ENCODE results near the gene HMGCL. TPM values are rescaled to one million over a fixed set of nuclear protein-coding genes. Genes with fewer than 3 reads are reported as not detected.

Gene HMGCL
- total and polyA plus RNA-seq, 2 of the 13 experiments (the other 11 are each of a cell fraction or from before 2014, with no cell fraction given) = 21.3 to 41.4 TPM

DNA sequence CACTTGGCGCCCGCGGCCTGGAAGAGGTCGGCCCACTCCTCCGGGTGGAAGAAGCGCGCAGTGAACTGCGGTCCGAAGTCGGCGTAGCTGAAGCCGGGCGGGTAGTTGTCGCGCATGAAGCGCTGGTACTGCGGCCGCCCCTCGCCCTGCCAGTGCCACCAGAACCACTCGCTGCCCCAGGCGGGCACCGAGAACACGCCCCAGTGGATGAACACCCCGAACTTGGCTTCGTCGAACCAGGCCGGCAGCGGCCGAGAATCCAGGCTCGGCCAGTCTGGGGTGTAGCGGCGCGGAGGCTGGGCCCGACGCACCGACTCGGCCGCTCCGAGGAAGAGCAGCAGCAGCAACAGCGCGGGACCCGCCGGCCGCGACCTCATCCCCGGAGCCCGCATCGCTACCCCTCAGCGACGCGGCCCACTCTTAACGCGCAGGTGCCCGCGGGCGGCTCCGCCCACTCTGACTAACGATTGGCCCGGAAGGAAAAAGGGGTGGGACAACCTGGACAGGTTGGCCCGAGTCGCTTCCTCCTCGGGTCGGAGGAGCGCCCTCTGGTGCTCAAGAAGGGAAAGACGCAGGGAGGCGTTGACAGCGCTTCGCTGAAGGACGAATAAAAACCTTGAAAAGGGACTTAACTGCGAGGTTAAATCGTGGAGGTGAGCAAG, 42.8 kb upstream of the HMGCL start, which contains the start of gene FUCA1 (continued):
- TF ChIP-seq, protein P1, sequence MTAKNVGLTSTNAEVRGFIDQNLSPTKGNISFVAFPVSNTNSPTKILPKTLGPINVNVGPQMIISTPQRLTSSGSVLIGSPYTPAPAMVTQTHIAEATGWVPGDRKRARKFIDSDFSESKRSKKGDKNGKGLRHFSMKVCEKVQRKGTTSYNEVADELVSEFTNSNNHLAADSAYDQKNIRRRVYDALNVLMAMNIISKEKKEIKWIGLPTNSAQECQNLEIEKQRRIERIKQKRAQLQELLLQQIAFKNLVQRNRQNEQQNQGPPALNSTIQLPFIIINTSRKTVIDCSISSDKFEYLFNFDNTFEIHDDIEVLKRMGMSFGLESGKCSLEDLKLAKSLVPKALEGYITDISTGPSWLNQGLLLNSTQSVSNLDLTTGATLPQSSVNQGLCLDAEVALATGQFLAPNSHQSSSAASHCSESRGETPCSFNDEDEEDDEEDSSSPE (CRISPR knock-in tag; IDR thresholded peaks at IDR 0.05) = peak; percentile 59; the same call in 1 of the 2 replicates
- TF ChIP-seq, protein P2, sequence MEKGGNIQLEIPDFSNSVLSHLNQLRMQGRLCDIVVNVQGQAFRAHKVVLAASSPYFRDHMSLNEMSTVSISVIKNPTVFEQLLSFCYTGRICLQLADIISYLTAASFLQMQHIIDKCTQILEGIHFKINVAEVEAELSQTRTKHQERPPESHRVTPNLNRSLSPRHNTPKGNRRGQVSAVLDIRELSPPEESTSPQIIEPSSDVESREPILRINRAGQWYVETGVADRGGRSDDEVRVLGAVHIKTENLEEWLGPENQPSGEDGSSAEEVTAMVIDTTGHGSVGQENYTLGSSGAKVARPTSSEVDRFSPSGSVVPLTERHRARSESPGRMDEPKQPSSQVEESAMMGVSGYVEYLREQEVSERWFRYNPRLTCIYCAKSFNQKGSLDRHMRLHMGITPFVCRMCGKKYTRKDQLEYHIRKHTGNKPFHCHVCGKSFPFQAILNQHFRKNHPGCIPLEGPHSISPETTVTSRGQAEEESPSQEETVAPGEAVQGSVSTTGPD (CRISPR knock-in tag; IDR thresholded peaks at IDR 0.05) = no peak
- TF ChIP-seq YEATS2 (CRISPR knock-in tag; IDR thresholded peaks at IDR 0.05; ENCODE audit: borderline replicate concordance) = peak; percentile 73; the same call in 1 of the 2 replicates
- peak; percentile 72; the same call in 1 of the 2 replicates for TF ChIP-seq FOXC1 (CRISPR knock-in tag; IDR thresholded peaks at IDR 0.05; ENCODE audit: borderline replicate concordance)
- TF ChIP-seq ZNF766 (CRISPR knock-in tag; IDR thresholded peaks at IDR 0.05; ENCODE audit: borderline replicate concordance) = 0 out of 2 replicates have a peak, but pooled peaks have one; percentile 59
- TF ChIP-seq, protein P3, sequence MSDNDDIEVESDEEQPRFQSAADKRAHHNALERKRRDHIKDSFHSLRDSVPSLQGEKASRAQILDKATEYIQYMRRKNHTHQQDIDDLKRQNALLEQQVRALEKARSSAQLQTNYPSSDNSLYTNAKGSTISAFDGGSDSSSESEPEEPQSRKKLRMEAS (IDR thresholded peaks at IDR 0.05) = peak; percentile 52; the same call in 1 of the 2 replicates
- TF ChIP-seq MAZ (IDR thresholded peaks at IDR 0.05; ENCODE audit: borderline replicate concordance, low read depth, low read length) = no peak
- TF ChIP-seq MAZ (CRISPR knock-in tag; IDR thresholded peaks at IDR 0.05; ENCODE audit: low read depth) = 0 out of 2 replicates have a peak, but pooled peaks have one; percentile 51
- TF ChIP-seq, protein P4, sequence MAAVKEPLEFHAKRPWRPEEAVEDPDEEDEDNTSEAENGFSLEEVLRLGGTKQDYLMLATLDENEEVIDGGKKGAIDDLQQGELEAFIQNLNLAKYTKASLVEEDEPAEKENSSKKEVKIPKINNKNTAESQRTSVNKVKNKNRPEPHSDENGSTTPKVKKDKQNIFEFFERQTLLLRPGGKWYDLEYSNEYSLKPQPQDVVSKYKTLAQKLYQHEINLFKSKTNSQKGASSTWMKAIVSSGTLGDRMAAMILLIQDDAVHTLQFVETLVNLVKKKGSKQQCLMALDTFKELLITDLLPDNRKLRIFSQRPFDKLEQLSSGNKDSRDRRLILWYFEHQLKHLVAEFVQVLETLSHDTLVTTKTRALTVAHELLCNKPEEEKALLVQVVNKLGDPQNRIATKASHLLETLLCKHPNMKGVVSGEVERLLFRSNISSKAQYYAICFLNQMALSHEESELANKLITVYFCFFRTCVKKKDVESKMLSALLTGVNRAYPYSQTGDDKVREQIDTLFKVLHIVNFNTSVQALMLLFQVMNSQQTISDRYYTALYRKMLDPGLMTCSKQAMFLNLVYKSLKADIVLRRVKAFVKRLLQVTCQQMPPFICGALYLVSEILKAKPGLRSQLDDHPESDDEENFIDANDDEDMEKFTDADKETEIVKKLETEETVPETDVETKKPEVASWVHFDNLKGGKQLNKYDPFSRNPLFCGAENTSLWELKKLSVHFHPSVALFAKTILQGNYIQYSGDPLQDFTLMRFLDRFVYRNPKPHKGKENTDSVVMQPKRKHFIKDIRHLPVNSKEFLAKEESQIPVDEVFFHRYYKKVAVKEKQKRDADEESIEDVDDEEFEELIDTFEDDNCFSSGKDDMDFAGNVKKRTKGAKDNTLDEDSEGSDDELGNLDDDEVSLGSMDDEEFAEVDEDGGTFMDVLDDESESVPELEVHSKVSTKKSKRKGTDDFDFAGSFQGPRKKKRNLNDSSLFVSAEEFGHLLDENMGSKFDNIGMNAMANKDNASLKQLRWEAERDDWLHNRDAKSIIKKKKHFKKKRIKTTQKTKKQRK (IDR thresholded peaks at IDR 0.05; ENCODE audit: low read length) = no peak
- TF ChIP-seq, protein P5, sequence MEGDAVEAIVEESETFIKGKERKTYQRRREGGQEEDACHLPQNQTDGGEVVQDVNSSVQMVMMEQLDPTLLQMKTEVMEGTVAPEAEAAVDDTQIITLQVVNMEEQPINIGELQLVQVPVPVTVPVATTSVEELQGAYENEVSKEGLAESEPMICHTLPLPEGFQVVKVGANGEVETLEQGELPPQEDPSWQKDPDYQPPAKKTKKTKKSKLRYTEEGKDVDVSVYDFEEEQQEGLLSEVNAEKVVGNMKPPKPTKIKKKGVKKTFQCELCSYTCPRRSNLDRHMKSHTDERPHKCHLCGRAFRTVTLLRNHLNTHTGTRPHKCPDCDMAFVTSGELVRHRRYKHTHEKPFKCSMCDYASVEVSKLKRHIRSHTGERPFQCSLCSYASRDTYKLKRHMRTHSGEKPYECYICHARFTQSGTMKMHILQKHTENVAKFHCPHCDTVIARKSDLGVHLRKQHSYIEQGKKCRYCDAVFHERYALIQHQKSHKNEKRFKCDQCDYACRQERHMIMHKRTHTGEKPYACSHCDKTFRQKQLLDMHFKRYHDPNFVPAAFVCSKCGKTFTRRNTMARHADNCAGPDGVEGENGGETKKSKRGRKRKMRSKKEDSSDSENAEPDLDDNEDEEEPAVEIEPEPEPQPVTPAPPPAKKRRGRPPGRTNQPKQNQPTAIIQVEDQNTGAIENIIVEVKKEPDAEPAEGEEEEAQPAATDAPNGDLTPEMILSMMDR (CRISPR knock-in tag; IDR thresholded peaks at IDR 0.05) = peak; percentile 93
- TF ChIP-seq KDM5A (IDR thresholded peaks at IDR 0.05; ENCODE audit: borderline replicate concordance, low read length) = no peak; the same call in 1 of the 2 replicates
- peak; percentile 13; the same call in 1 of the 2 replicates for TF ChIP-seq ZNF782 (CRISPR knock-in tag; IDR thresholded peaks at IDR 0.05; ENCODE audit: borderline replicate concordance)
- no peak for TF ChIP-seq MXD4 (CRISPR knock-in tag; IDR thresholded peaks at IDR 0.05)
- TF ChIP-seq ZNF230 (CRISPR knock-in tag; IDR thresholded peaks at IDR 0.05) = peak; percentile 38; the same call in 1 of the 2 replicates
- TF ChIP-seq KMT2B (CRISPR knock-in tag; IDR thresholded peaks at IDR 0.05) = peak; percentile 81
- peak; percentile 59; the same call in 1 of the 2 replicates for TF ChIP-seq ZNF614 (CRISPR knock-in tag; IDR thresholded peaks at IDR 0.05; ENCODE audit: borderline replicate concordance)
- peak; percentile 13; the same call in 1 of the 2 replicates for TF ChIP-seq TP53 (CRISPR knock-in tag; conservative IDR thresholded peaks at IDR 0.05)
- no peak for TF ChIP-seq ZC3H4 (CRISPR knock-in tag; IDR thresholded peaks at IDR 0.05; ENCODE audit: borderline replicate concordance)
